Osteoblast (primary cell): Measurements from ENCODE around the gene MAN1C1. TPM values are rescaled to one million over a fixed set of nuclear protein-coding genes. Genes with fewer than 3 reads are reported as not detected.
"Not testable (repeated sequence)": the region's sequence is repeated elsewhere in the genome, so short reads cannot be mapped to it uniquely, and the experiment has no call there.

Source experiments
- DNase-seq: peaks from one replicate; pipeline ENCODE4 v3.0.0; 2011; ENCODE audit warnings: low spot score, mixed read lengths; ENCODE audit not compliant: insufficient read length; ENCODE audit errors: missing footprints
- H2AFZ ChIP-seq: 2 replicates; pipeline ENCODE4 v1.6.0; 2011; ENCODE audit warnings: mild to moderate bottlenecking, low read length
- H3K27ac ChIP-seq: 2 replicates; pipeline ENCODE4 v1.5.1; 2011; ENCODE audit warnings: mild to moderate bottlenecking, low read depth, low read length, moderate library complexity
- H3K27me3 ChIP-seq: 2 replicates; pipeline ENCODE4 v1.6.0; 2012; ENCODE audit warnings: mild to moderate bottlenecking, control low read depth, inconsistent platforms, low read length, moderate library complexity; ENCODE audit not compliant: insufficient read depth
- H3K36me3 ChIP-seq: 2 replicates; pipeline ENCODE4 v1.5.1; 2011; ENCODE audit warnings: mild to moderate bottlenecking, low read length, control low read depth, moderate library complexity; ENCODE audit not compliant: insufficient read depth
- H3K4me1 ChIP-seq: 2 replicates; pipeline ENCODE4 v1.5.1; 2011; ENCODE audit warnings: mild to moderate bottlenecking, low read length, control low read depth, moderate library complexity; ENCODE audit not compliant: insufficient read depth
- H3K4me2 ChIP-seq: 2 replicates; pipeline ENCODE4 v1.6.0; 2011; ENCODE audit warnings: mild to moderate bottlenecking, low read length; ENCODE audit not compliant: insufficient read depth
- H3K4me3 ChIP-seq: fragments of 200-600 bp; sonication (generic); 3 replicates; pipeline ENCODE4 v1.5.1; 2012; ENCODE audit warnings: mild to moderate bottlenecking, low read length, inconsistent platforms; ENCODE audit not compliant: insufficient read depth
- H3K79me2 ChIP-seq: 2 replicates; pipeline ENCODE4 v1.6.0; 2012; ENCODE audit warnings: mild to moderate bottlenecking, low read length, control low read depth, inconsistent platforms; ENCODE audit not compliant: insufficient read depth
- H3K9me3 ChIP-seq: 2 replicates; pipeline ENCODE4 v1.5.1; 2011; ENCODE audit warnings: low read depth, low read length, control low read depth
- H4K20me1 ChIP-seq: 2 replicates; pipeline ENCODE4 v1.6.0; 2012; ENCODE audit warnings: mild to moderate bottlenecking, low read length, control low read depth; ENCODE audit not compliant: insufficient read depth
- total RNA-seq: library from RNA; depleted of rRNA; stranded (reverse); fragments of >200 nt; gene quantifications from 2 replicates; pipeline ENCODE4 v1.2.3, GENCODE V29; 2012
- TF ChIP-seq, protein P1 (sequence below): IDR thresholded peaks from 2 replicates; pipeline ENCODE4 v1.5.1; 2011; ENCODE audit warnings: mild to moderate bottlenecking, low read depth, low read length, moderate library complexity; ENCODE audit errors: extremely low read depth

MAN1C1 gene
- total RNA-seq, 1 donor: 16.3 TPM

DNA sequence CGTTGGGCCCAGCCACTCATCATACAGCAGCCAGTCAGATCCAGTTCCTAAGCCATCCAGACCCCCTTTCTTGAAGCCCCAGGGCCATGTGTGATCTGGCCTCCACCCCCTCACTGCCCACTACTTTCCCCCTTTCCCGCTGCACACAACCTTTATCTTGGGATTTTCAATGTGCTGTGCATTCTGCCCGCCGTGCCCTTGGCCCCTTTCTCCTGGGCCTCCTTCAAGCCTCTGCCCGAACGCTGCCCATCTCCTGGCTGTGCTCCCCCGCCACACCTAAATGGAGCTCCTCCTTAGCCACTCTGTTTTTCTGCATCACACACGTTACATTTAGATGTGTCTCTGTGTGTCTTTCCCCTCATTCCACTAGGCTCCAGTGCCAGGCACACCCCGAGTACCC lies 116.7 kb downstream of the MAN1C1 start:
- Histone ChIP-seq H4K20me1 (no peaks in the 10 kb centered on the region), H3K27ac (no peak overlapping the region), H3K4me2 (no peak overlapping the region), H2AFZ (no peak overlapping the region), H3K9me3 (peaks cover 1% of the 10 kb centered on the region), H3K36me3 (no peaks in the 10 kb centered on the region), H3K27me3 (peaks cover 33% of the 10 kb centered on the region), H3K79me2 (no peaks in the 10 kb centered on the region), H3K4me3 (no peak overlapping the region), H3K4me1 (no peaks in the 10 kb centered on the region)
- peak; percentile 42 for DNase-seq
- TF ChIP-seq, protein P1, sequence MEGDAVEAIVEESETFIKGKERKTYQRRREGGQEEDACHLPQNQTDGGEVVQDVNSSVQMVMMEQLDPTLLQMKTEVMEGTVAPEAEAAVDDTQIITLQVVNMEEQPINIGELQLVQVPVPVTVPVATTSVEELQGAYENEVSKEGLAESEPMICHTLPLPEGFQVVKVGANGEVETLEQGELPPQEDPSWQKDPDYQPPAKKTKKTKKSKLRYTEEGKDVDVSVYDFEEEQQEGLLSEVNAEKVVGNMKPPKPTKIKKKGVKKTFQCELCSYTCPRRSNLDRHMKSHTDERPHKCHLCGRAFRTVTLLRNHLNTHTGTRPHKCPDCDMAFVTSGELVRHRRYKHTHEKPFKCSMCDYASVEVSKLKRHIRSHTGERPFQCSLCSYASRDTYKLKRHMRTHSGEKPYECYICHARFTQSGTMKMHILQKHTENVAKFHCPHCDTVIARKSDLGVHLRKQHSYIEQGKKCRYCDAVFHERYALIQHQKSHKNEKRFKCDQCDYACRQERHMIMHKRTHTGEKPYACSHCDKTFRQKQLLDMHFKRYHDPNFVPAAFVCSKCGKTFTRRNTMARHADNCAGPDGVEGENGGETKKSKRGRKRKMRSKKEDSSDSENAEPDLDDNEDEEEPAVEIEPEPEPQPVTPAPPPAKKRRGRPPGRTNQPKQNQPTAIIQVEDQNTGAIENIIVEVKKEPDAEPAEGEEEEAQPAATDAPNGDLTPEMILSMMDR: no peak

DNA sequence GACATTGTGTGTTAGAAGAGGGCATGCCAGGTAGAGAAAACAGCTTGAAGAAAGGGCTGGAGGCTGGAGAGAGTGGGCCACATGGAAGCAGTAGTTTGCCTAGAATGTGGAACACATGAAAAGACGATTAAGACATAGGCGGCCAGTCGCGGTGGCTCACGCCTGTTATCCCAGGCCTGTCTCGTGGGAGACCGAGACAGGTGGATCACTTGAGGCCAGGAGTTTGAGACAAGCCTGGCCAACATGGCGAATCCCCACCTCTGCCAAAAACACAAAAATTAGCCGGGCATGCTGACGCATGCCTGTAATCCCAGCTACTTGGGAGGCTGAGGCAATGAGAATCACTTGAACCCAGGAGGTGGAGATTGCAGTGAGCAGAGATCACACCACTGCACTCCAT lies 118.4 kb downstream of the MAN1C1 start:
- H3K36me3 ChIP-seq, H2AFZ ChIP-seq, H3K27ac ChIP-seq, H3K4me2 ChIP-seq, H3K4me1 ChIP-seq, H3K9me3 ChIP-seq, H3K79me2 ChIP-seq, H3K4me3 ChIP-seq, H4K20me1 ChIP-seq, DNase-seq: not testable (repeated sequence)
- peaks cover 36% of the 10 kb centered on the region for H3K27me3 ChIP-seq

DNA sequence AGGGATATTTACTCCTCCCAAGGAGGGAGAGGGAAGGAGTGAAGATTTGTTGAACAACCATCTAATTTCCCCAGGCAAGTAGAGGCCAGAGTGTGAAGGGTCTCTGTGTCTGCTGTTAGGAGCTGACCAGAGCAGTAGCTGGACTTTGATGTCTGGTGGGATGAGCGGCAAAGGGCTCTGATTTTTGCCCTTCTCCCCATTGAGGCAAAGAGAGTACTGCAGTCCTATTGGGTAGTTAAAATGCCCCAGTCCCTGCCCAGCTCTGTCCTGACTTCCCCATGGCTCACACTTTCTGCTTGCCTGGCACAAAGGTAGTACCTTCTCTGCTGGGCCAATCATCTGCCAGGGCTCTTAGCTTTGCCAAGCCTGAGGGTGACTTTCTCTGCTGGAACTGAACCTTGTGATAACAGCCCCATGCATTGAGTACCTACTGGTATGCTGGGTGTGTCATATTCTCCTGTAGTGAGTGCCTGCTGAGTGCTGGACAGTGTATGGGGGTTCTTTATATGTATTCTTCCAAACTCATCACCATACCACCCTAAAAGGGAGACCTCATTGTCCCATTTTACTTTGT lies 119.5 kb downstream of the MAN1C1 start:
- H3K79me2 ChIP-seq: no peaks in the 10 kb centered on the region
- H2AFZ ChIP-seq: no peak overlapping the region
- TF ChIP-seq, protein P1: no peak
- H3K4me2 ChIP-seq: no peak overlapping the region
- H3K4me1 ChIP-seq: no peaks in the 10 kb centered on the region
- H3K27ac ChIP-seq: no peak overlapping the region
- no peaks in the 10 kb centered on the region for H4K20me1 ChIP-seq
- peaks cover 9% of the 10 kb centered on the region for H3K9me3 ChIP-seq
- peak; percentile 29 for DNase-seq
- H3K4me3 ChIP-seq: no peak overlapping the region
- H3K36me3 ChIP-seq: no peaks in the 10 kb centered on the region
- H3K27me3 ChIP-seq: peaks cover 39% of the 10 kb centered on the region

DNA sequence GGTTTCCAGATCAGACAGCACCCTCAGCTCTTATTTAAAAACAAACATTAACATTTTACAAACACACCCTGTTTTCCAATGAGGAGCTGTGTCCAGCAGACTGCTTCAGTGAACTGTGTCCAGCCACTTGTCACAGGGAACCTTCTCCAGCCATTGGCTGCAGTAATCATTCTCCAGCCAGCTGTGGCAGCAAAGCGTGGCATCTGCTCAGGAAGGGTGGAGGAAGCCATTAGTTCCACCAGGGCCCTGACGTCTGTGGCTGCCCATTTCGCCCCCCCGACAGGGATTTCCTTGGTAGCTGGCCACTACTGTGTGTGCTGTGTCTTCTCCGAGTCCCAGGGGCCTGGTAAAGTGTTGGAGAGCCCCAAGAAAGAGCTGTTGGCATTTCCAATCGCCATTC lies 120.5 kb downstream of the MAN1C1 start:
- no peaks in the 10 kb centered on the region for H3K36me3 ChIP-seq
- H3K27ac ChIP-seq: no peak overlapping the region
- H3K79me2 ChIP-seq: no peaks in the 10 kb centered on the region
- no peak overlapping the region for H3K4me2 ChIP-seq
- no peaks in the 10 kb centered on the region for H3K4me1 ChIP-seq
- H4K20me1 ChIP-seq: no peaks in the 10 kb centered on the region
- DNase-seq: no peak
- TF ChIP-seq, protein P1: no peak
- peaks cover 9% of the 10 kb centered on the region for H3K9me3 ChIP-seq
- H2AFZ ChIP-seq: no peak overlapping the region
- peaks cover 47% of the 10 kb centered on the region for H3K27me3 ChIP-seq
- H3K4me3 ChIP-seq: no peak overlapping the region
